GM18868 (cell line): ENCODE data around the gene AWAT2.
"Not testable (repeated sequence)": the region's sequence is repeated elsewhere in the genome, so short reads cannot be mapped to it uniquely, and the experiment has no call there.

Experiments
- ATAC-seq: cut with Tn5 transposase; IDR thresholded peaks from one replicate; pipeline ENCODE4 v1.9.1; 2021; ENCODE audit warnings: mild to moderate bottlenecking, moderate library complexity; ENCODE audit not compliant: unreplicated experiment

The AWAT2 gene

GRCh38 chrX:70001708-70002341 lies 47.9 kb downstream of the AWAT2 start:
- ATAC-seq: no peak

- no peak for ATAC-seq
These were observed 48.5 kb downstream of the AWAT2 start for GRCh38 chrX:70001269-70001668.

GRCh38 chrX:69998299-69998698 lies 51.4 kb downstream of the AWAT2 start:
- ATAC-seq: not testable (repeated sequence)

- ATAC-seq: no peak
These were observed 53.6 kb downstream of the AWAT2 start for GRCh38 chrX:69996113-69996468.

- no peak for ATAC-seq
These were observed 54.2 kb downstream of the AWAT2 start for GRCh38 chrX:69995362-69996112.

- no peak for ATAC-seq
These were observed 56.2 kb downstream of the AWAT2 start for GRCh38 chrX:69993494-69993893.

- ATAC-seq: no peak
These were observed 58.1 kb downstream of the AWAT2 start for GRCh38 chrX:69991685-69992084.
